ENCODE measurements around the gene DTD1. TPM values are rescaled to one million over a fixed set of nuclear protein-coding genes. Genes with fewer than 3 reads are reported as not detected.

Gene DTD1
- total and polyA plus RNA-seq, 11 donors, result 8.0 to 30.3 (median 15.6) TPM

DNA sequence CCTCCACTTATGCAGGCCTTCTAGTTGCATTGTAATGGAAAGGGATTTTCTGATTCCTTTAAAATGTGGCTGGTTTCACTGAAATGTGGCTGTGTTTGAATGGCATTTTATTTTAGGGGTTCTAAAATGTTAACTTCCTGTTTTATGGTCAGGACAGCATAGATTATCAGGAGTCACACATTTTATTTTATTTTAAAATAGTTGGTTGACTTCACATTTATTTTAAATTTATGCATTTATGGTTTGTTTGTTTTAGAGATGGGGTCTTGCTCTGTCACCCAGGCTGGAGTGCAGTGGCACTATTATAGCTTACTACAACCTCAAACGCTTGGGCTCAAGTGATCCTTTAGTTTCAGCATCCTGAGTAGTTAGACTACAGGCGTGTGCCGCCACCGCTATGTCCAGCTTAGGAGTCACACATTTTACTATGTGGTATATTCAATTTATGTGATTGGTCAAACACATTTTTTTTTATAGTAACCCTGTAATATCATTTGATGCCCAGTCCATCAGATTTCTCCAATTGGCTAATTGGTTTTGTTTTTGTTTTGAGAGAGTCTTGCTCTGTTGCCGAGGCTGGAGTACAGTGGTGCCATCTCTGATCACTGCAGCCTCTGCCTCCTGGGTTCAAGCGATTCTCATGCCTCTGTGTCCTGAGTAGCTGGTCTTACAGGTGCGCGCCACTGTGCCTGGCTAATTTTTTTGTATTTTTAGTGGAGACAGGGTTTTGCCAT is 2.3 kb downstream of the DTD1 start:
- H3K9me3 ChIP-seq, result peaks cover 0 to 5% (median 0%) of the 10 kb centered on the region in 12 donors
- intact Hi-C loops (cut with DNase I), result loop anchor here in 3 of 10 donors (10.0 kb wide), 3 partner anchors 205 to 1075 kb away; partner anchors contain the start of gene ZNF133 (in 1 of the 3)
- no peak overlapping the region for H3K27ac ChIP-seq
- peaks cover 0 to 16% (median 6%) of the 10 kb centered on the region in 12 donors for H3K4me1 ChIP-seq
- 87 to 90% (median 90%) methylated on average over 8 of the region's 8 CpGs for WGBS, 4 donors
- no peak overlapping the region for H3K4me3 ChIP-seq
- peaks cover 0 to 17% (median 5%) of the 10 kb centered on the region in 9 donors for H3K36me3 ChIP-seq
- no peak for ATAC-seq
- no peak for TF ChIP-seq POLR2A (IDR thresholded peaks at IDR 0.05)
- TF ChIP-seq CTCF (IDR thresholded peaks at IDR 0.05), result no peak
- DNase-seq, result no peak
- no peaks in the 10 kb centered on the region for H3K27me3 ChIP-seq

DNA sequence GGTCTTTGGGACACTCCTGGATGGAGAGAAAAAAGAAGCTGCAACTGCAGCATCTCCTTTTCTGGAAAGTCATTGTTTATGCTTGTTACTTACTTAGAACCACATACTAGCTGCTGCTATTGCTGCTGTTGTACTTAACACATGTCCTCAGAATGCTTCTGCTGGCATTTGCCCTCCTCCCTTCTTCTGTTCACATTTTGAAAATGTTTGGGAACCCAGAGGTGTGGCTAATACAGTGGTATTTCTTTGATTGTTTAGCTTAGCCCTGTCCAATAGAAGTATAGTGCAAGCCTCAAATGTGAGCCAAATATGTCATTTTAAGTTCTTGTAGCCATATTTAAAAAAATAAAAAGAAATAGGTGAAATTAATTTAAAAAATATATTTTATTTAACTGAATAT is 8.4 kb downstream of the DTD1 start:
- ATAC-seq (no peak), DNase-seq (no peak)
- no peaks in the 10 kb centered on the region for H3K4me1 ChIP-seq
- H3K36me3 ChIP-seq, result peaks cover 0 to 71% (median 34%) of the 10 kb centered on the region in 9 donors
- no peak overlapping the region for H3K27ac ChIP-seq
- H3K9me3 ChIP-seq, result no peaks in the 10 kb centered on the region
- no peaks in the 10 kb centered on the region for H3K27me3 ChIP-seq
- H3K4me3 ChIP-seq, result no peak overlapping the region
- TF ChIP-seq POLR2A (IDR thresholded peaks at IDR 0.05) (no peak), CTCF (IDR thresholded peaks at IDR 0.05) (no peak)
- intact Hi-C loops (cut with DNase I), result no loop called here

DNA sequence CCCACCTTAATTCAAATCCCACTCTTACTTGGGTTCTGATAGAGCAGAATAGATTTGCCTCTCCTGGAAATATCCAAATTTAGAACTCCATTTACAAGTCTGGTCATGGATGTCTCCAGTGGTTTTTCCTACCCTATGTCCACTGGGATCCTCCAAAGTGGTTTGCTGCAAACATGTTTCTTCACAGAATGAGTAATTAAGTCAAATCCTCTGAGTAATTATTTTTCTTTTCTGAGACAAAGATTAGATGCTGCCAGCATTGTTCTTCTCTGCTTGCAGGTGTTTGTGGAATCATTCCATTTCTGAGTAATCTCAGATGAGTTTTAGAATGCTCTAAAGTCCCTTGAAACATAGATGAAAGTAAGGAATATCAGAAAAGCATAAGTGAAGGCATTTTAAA is 21.9 kb downstream of the DTD1 start:
- DNase-seq (no peak), ATAC-seq (no peak)
- H3K36me3 ChIP-seq, result peaks cover 0 to 32% (median 0%) of the 10 kb centered on the region in 9 donors
- no peak overlapping the region for H3K27ac ChIP-seq
- H3K9me3 ChIP-seq, result no peaks in the 10 kb centered on the region
- H3K27me3 ChIP-seq, result no peaks in the 10 kb centered on the region
- intact Hi-C loops (cut with DNase I), result no loop called here
- H3K4me3 ChIP-seq, result no peak overlapping the region
- peaks cover 0 to 3% (median 0%) of the 10 kb centered on the region in 12 donors for H3K4me1 ChIP-seq
- no peak for TF ChIP-seq POLR2A (IDR thresholded peaks at IDR 0.05)
- TF ChIP-seq CTCF (IDR thresholded peaks at IDR 0.05), result no peak

GRCh38 chr20:18611492-18611891 is 23.6 kb downstream of the DTD1 start:
- Histone ChIP-seq H3K36me3 (peaks cover 0 to 32% (median 0%) of the 10 kb centered on the region in 9 donors), H3K9me3 (no peaks in the 10 kb centered on the region), H3K27ac (no peak overlapping the region), H3K4me3 (no peak overlapping the region), H3K4me1 (peaks cover 0 to 15% (median 0%) of the 10 kb centered on the region in 12 donors), H3K27me3 (no peaks in the 10 kb centered on the region)
- intact Hi-C loops (cut with DNase I), result no loop called here
- ATAC-seq (no peak), DNase-seq (no peak)
- 87 to 90% (median 89%) methylated on average over 8 of the region's 8 CpGs for WGBS, 4 donors
- no peak for TF ChIP-seq POLR2A (IDR thresholded peaks at IDR 0.05)
- TF ChIP-seq CTCF (IDR thresholded peaks at IDR 0.05), result no peak

Measured in heart left ventricle (tissue), 16 donors.